ENCODE data around the gene PHOX2A. TPM values are rescaled to one million over a fixed set of nuclear protein-coding genes. Genes with fewer than 3 reads are reported as not detected.

Gene PHOX2A
- polyA plus RNA-seq, 5 donors: 0.13 to 0.20 (median 0.17) TPM; not detected in 2

DNA sequence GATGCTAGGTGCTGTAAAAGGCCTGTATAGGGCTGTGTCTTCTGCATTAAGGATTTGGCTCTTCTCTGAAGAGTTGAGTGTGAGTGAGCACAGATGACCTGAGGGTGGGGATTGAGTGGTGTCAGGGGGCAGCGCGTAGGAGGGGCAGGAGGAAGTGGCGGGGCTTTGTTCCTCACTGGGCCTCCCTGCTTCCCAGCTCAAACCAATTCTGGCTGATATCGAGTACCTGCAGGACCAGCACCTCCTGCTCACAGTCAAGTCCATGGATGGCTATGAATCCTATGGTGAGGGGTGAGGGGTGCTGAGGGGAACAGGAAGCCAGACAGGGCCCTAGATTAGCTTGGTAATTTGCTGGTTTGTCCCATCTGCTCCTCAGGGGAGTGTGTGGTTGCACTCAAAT lies 9.1 kb downstream of the PHOX2A start:
- DNase-seq: no peak

DNA sequence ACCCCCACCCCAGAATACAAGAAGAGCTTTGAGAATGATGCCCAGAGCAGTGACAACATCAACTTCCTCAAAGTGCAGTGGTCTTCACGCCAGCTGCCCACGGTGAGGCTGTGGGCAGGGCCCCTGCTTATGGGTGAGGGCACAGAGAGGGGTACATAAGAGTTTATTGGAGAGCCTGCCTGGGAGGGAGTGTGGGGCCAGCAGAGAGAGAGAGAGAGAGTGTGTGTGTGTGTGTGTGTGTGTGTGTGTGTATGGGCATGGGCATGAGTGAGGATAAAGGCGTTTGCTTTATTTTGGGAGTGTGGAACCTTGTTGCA lies 9.5 kb downstream of the PHOX2A start:
- DNase-seq: no peak

GRCh38 chr11:72233773-72234513 lies 10.0 kb downstream of the PHOX2A start:
- DNase-seq: no peak

DNA sequence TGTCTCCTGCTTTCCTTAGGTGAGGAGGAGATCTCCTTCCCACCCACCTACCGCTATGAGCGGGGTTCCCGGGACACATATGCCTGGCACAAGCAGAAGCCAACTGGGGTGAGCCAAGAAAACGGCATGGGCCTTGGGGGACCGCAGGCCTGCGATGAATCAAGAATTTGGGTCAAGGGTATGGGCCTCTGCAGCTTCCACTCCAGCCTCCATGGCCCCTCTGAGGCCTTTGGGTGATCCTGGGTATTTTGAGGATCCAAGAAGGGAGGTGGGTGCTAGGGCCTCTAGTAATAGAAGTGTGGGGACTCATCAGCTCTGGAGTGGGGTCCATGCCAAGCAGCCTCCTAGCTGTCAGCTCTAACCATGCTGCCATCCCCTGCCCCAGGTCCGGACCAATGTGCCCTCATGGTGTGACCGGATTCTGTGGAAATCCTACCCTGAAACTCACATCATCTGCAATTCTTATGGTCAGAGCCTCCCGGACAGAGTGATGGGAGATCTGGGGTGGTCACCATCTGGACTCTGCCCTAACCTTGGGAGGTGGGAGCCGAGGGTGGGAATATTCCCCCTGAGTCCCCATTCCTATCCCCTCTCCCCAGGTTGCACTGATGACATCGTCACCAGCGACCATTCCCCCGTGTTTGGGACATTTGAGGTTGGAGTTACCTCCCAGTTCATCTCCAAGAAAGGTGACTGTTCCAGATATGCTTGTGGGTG lies 10.8 kb downstream of the PHOX2A start:
- no peak for DNase-seq

DNA sequence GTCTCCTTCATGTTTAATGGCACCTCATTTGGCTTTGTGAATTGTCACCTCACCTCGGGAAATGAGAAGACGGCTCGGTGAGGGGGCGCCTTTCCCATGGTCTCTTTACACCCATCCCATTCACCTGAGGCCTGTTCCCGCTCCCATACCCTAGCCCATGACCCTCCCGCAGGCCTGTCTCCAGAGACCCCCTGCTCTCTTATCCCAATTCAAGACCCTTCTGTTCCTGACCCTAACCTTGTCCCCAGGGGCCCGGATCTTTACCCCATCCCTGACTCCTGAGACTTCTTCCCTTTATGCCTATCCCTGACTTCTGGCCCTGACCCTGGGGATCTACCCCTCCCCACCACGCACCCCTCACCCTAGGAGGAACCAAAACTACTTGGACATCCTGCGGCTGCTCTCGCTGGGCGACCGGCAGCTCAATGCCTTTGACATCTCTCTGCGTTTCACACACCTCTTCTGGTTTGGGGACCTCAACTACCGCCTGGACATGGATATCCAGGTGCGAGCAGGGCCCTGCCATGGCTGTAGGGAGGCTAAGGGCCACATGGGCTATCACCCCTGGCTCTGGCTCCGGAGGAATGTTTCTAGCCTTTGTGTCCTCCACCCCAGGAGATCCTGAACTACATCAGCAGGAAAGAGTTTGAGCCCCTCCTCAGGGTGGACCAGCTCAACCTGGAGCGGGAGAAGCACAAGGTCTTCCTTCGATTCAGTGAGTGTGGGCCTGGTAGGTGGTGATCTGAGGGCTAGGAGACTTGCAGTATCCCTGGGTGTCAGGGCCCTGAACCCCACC lies 11.5 kb downstream of the PHOX2A start:
- DNase-seq: no peak

GRCh38 chr11:72231396-72232259 lies 12.3 kb downstream of the PHOX2A start:
- DNase-seq: no peak

DNA sequence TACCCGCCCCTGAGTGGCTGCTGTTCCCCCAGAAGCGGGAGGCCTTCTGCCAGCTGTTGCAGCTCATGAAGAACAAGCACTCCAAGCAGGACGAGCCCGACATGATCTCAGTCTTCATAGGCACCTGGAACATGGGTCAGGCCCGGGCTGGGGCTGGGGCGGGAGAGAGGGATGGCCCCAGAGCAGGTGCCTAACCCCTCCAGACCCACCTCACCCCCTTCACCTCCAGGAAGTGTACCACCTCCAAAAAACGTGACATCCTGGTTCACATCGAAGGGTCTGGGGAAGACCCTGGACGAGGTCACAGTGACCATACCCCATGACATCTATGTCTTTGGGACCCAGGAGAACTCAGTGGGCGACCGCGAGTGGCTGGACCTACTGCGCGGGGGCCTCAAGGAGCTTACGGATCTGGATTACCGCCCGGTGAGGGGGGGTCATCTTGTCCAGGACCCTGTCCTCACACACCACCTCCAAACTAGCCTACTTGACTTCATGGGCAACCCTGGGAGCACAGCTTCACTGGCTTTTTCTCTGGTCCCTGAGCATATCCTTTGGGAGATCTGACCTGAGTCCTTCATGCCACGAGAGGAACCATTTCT lies 13.1 kb downstream of the PHOX2A start:
- DNase-seq: no peak

- no peak for DNase-seq
These were observed 13.8 kb downstream of the PHOX2A start for GRCh38 chr11:72229925-72230763.

GRCh38 chr11:72229336-72229924 lies 14.5 kb downstream of the PHOX2A start:
- DNase-seq: no peak

DNA sequence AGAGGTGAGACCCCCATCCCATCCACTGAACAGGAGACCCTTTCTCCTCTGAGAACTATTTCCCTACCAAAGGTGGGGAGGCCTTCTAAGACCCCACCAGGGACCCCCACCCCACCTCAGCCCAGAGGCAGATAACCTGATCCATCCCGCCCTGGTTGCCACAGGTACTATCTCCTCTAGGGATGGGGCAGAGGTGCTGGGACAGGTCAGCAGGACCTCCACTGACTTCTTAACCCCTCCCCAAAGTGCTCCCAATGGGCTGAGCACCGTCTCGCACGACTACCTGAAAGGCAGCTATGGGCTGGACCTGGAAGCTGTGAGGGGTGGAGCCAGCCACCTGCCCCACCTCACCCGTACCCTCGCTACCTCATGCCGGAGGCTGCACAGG lies 15.1 kb downstream of the PHOX2A start:
- DNase-seq: no peak

GRCh38 chr11:72228229-72228843 lies 15.6 kb downstream of the PHOX2A start:
- DNase-seq: no peak

DNA sequence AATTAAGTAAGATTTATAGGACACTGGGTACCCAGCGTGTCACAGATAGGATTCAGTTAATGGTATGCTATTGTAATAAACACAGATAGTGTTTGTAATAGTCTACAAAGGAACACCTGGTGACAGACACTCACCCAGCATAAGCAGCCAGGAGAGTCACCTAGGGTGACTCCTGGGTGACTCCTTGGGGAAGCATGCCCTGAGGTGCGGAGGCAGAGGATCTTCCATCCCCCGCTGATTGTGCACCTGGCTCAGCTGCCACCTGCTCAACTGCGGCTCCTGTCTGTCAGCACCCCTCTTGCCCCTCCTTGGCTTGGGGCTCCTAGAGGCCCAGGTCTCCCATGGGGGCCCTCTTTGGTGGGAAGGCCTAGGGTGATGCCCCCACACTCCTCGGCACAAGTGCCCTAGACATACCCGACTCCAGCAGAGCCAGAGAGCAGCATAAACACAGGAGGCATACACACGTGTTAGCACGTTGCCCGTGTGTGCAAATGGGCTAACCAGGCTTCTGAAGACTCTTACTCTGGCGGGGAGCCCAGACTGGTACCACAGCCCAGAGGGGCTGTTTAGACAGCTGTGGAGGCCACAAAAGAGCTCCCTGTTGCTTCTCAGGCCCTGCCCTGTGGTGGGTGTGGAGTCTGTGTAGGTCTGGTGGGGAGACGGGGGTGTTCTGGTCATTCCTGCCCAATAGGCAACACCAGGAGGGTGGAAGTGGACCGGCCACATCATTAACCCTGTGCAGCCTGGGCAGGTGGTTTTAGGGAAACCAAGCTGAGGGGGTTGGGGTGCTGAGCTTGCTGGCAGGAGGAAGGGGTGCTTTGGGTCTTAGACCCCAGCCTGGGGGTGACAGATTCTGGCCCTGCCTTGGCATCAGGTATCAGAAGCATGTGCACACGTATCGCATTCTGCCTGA lies 16.4 kb downstream of the PHOX2A start:
- no peak for DNase-seq

DNA sequence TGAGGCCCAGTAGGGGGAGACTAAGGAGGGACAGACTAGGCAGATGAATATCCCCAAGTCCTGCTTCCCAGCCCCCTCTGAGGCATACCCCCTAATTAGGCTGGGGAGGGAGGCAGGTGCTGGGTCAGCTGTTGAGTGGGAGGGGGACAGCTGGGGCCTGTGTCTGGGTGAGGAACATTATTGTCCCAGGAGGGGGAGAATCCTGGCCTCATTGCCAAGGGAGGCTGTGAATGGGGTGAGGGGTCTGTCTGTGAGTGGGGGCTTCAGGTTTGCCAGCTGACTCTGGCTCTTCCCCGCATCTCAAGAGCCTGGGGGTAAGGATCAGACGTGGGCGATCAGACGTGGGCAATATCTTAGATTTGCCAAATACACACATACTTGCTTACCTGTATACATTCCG lies 17.3 kb downstream of the PHOX2A start:
- DNase-seq: no peak

GRCh38 chr11:72225411-72225951 lies 18.5 kb downstream of the PHOX2A start:
- DNase-seq: no peak

GRCh38 chr11:72224564-72225410 lies 19.2 kb downstream of the PHOX2A start, which contains the start of gene INPPL1:
Gene INPPL1, plus strand, starts transcription at chr11:72224767. Its CDS starts 218 bp downstream, at chr11:72224985.
- peak; percentile 56 to 59 for DNase-seq

DNA sequence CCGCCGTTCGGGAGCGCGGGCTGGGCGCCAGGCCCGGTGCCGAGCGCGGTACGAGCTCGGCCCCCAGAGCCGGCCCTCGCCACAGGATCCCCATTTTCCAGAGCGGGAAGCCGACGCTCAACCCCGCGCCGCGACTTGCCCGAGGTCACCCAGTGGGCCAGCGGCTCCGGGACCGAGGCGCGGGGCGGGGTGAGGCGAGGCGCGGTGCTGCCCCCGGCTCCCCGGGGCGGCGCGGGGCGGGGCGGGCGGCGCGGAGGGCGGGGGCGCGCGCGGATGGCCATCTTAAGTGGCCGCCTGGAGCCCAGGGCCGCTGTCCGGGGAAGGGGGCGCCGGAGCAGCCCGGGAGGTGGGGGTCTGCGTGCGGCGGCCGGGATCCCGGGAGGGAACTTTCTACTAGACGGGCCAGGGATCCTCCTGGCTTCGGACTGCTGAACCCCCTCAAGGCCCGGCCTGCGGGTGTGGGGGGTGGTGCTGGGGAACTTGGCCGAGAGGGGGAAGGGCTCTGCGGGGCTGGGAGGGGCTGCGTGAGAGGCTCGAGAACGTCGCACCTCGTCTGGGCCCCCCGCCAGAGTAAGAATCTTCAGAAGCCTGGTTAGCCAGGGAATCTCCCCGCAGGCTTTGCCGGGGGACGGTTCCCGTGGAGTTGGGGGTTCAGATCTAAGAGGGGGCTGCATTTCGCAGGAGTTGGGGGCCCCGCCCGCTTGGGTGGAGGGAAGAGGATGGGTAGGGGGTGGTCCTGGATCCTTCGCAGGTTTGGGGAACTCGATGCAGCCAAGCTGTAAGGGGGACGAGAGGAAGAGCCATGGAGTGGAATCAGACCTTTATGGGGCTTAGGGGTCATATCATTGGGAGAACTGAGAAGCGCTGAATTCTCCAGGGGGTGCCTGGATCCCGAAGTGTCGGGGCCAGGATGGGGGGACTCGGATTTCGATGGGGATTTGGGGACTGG lies 20.1 kb downstream of the PHOX2A start:
- peak; percentile 80 to 85 for DNase-seq

Data from right lung (tissue), 5 donors.